Activated gamma-delta T cell treated with Interleukin-2 at 50 U/mL for 16 hours (primary cell): Measurements from ENCODE around the gene ST6GALNAC3.
A peak's percentile ranks its signal among the peaks of the same experiment; 100 is the strongest.
"Not testable (repeated sequence)": the region's sequence is repeated elsewhere in the genome, so short reads cannot be mapped to it uniquely, and the experiment has no call there.

Source experiments
- DNase-seq: peaks from one replicate; pipeline ENCODE4 v3.0.0-alpha.2; 2020

ST6GALNAC3 gene

DNA sequence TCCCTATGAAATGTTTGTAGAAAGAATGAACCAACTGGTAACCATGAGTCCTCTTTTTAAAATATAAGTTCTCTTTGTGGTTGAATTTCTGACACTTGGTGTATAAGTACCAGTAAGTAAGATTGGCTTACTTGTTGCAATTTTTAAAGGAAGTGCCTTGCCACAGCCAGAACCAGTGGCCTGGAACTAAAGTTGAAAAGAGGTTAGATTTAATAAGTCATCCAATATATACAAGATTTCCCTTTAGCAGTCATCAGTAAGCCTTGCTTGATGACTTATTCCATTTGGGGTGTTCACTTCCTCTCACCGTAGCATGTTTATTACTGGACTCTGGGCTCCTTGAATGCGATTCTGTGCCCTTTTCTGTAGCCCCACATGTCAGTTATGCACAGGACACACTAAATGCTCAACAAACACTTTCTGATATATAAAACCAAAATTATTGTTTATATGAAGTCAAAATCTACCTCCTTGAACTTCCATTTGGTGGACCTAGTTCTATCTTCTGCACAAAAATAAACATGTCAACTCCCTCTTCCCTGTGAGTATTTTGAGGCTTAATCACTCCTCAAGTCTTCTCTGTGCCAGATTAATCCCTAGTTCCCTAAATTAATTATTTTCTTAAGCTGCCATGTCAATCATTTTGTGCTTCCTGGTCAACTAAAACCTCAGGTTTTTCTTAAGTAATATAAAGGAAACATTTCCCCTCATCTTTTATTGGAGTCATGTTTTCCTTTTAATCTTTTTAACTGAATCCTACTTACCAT, 218.1 kb downstream of the ST6GALNAC3 start:
- DNase-seq: no peak

DNA sequence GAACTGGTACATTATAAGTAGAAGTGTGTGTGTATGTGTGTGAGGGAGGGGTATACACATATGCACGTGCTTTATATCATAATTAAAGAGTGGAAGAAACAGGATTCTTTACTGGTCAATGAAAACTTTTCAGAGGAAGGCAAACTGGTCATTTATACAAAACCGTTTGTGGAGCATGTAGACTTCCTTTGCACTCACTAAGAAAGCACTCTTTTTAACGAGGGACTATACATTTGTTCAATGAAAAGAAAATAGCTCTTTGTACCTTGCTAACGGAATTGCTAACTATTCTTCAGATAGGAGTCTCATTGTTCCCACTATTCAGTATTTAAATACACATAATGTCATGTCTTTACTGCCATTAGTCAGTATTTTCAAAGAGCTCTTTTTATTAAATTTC, 219.3 kb downstream of the ST6GALNAC3 start:
- no peak for DNase-seq

DNA sequence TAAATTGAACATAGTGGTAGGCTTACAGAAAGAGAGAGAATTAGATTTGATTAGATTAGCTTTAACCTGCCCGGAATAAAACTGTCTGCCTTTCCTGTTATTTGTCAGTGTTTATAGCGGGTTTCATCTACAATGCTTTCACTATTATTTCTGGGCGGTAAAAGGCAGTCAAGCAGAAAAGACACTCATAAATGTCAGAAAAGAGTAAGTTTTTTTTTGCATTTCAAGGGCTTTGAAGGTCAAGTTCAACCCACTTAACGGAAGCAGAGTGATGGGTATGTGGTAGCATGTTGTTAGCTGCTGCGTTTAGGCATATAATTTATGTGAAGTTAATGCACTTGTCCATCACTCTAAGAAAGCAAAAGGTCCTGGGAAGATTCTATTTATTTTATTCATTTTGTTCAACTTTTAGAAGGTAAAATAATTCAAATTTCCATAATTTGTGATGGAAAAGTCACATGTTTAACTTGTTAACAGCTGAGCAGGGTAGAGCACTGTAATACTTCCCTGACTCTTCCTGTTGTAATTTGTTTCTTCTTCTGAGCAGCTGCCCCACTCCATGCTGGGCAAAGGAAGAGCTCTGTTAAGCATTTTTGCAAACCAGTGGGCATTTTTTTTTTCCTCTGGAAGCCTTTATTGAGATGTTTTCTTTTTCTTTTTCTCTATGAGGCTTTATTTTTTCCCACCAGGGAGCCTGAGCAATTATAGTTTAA, 220.1 kb downstream of the ST6GALNAC3 start:
- no peak for DNase-seq

DNA sequence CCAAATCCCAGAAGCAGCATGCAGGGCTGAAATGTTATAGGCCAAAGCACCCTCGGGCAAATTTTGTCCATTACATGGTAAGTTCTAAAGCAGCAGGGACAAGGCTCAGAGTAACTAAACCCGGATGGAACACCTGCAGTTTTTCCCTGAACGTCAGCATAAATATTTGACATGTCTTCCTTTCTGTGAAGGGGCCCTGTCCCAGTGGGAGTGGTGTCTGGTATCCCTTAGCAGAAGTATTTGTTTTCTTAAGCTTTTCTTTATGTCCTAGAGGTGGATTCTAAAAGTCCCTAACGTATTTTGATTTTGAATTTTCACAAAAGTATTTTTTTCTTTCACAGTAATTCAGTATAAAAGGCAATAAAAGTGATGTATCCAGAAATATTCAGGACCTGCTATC, 223.9 kb downstream of the ST6GALNAC3 start:
- no peak for DNase-seq

DNA sequence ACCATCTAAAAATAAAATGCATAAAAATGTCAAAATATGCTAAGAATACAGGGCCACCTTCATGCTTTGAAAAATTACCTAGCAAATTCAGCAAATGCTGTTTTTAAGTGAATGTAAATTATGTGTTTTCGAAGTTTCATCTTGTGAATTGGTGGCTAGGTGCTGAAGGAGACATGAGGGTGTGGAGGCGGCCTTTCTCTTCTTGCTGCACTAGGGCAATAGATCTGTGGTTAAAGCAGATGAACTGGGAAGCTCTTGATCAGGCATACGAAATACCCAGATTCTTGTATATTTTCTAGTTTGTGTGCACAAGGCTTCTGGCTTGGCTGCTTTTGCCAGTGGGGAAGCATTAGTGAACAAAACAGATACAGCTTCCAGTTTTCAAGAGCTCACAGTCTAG, 224.5 kb downstream of the ST6GALNAC3 start:
- no peak for DNase-seq

DNA sequence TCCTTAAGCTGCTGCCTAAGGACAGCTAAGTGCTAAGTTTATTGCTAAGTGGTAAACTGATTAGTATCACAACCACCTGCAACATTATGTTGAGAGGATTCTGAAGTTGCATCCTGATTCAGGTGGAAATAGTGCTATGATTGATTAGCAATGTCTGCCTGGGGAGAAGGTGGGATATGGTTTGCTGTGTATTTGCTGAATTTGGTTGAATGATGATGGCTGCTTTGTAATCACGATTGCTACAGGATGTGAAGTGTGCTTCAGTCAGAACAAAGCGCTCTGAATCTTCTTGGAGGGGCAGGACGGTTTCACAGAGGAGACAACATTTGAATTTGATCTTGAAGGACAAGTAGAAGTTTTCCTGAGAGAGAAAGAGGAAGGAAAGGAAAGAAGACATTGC, 226.0 kb downstream of the ST6GALNAC3 start:
- DNase-seq: no peak

DNA sequence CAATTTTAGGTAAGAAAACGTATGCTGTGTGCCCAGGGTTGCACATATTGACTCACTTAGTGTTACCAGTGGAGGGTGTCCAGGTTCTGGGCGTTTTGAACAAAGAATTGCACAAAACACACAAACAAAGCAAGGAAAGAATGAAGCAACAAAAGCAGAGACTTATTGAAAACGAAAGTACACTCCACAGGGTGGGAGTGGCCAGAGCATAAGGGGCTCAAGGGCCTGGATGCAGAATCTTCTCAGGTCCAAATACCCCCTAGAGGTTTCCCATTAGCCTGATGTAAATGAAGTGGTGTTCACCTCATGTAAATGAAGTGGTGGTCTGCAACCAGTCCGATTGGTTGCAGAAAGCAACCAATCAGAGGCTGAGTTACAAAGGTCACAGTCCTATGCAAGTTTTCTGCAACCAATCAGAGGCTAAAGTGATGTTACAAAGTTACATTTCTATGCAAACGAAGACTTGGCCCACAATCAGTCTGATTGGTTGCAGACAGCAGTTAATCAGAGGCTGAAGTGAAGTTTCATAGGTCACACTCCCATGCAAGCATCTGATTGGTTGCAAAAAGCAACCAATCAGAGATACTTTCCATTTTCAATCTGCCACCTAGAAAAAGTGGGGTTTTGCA, 228.3 kb downstream of the ST6GALNAC3 start:
- no peak for DNase-seq

DNA sequence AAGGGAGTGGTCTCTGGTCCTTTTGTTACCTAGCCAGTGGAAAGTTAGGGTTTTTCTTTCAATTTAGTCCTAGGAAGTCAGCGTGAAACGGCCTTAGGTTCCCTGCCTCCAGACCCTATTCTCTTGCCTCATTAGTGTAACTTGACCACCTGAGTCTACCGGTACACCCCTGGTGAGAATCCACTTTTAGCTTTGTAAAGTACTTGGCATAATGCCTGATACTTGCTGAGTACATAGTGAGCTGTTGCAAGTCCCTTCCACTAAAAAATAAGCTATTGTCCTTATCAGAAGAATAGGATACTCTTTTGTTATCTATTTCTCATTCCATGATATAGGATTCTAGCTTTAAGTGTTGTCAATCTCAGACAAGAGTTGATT, 228.8 kb downstream of the ST6GALNAC3 start:
- no peak for DNase-seq

DNA sequence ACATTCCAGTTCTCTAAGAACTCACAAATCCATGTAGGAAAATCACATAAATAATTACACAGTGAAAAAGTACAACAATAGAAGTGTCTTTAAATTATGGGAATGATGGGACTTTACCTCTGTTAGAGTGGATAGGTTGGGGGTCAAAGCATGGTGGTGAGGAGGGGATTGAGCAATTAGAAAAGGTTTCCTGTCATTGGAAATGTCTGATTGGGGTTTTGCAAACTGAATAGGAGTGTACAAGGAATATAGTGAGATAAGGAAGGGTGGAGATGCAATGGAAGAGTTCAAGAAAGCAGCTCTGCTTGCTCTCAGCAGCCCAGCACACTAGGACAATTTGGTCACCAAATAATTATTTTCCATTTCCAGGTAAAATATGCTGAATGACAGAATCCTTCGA, 238.8 kb downstream of the ST6GALNAC3 start:
- DNase-seq: no peak

DNA sequence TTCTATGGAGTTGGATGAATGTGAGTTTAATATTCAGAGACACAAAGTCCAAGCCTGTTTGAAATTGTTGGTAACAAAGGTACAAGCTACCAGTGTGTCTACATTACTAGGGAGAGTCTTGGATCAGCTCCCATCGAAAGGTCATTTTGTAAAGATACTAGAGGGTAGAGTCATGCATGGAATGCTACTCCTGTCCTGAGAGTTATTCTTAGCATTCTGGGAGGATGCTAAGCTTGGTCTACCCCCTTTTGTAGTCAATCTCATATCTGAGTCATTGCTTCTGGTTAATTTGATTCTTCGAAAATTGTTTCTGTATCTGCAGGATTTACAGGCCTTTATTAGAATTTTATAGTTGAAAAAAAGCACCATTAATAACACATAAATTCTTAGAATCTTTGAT, 240.2 kb downstream of the ST6GALNAC3 start:
- no peak for DNase-seq

DNA sequence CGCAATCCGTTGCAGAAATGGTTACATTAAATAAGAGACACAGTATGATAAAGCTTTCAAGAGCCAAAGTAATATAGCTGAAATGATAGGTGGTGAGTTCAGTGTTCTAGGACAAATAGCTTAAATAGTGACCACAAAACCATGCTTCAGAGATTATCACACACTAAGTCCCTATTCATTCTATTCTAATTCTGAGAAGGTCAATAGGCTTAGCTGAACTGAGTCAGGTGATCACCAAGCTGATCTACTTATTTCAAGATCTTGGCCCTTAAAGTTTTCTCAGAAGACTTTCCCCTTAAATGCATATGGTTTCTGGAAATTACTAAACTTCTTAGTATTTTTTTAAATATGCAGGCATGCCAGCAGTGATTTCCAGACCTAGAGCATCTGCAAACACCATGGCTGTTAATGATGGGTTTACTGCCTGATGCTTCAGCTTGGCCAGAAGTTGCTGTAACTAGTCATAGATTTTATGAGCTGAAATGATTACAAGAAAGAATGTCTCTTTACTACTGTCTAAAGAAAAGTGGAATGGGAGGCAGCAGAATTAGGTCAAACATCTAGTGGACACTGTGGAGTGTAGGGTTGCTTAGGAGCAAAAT, 242.9 kb downstream of the ST6GALNAC3 start:
- DNase-seq: no peak

DNA sequence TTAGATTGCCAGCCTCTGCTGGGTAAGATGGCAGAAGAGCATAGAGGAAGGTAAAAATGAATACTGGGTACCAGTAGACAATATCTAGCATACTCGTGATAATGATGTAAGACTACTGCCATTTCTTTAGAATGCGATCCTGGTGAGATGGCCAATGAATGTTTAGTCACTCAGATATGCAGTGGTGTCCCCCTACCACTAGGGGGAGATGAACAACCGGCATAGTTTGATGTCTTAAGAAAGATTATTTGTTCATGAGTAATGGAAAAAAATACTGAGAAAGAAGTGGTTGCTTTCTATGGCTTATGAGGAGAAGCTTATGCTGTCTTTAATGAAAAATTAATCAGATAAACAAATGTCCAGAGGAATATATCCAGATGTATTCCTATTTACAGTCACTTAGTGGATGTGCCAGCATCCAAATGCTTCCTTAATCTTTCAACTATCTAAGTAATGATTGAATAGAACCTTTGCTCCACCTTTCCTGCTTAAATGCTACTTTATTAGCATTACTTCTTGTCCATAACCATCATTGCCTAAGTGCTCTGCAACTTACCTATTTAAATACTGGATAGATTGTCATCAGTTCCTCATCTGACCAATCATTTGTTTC, 256.6 kb downstream of the ST6GALNAC3 start:
- peak; percentile 7 for DNase-seq

DNA sequence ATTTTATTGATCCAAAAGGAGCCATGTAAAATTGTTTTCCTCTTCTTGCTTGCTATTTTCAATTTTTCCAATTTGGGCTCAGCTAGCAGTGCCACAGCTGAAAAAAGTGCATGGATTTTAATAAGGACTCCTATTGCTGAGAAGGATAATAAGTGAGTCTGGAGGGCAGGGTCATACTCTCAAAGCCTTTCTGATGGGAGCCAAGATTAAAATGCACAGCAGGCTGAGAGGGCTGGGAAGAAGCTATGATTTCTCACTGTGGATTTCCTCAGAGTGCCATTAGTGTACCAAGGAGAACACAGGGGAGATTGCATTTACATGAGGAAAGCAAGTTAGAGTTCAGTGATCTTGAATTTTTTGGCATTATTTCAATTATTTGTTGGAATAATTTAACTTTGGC, 261.3 kb downstream of the ST6GALNAC3 start:
- DNase-seq: no peak

DNA sequence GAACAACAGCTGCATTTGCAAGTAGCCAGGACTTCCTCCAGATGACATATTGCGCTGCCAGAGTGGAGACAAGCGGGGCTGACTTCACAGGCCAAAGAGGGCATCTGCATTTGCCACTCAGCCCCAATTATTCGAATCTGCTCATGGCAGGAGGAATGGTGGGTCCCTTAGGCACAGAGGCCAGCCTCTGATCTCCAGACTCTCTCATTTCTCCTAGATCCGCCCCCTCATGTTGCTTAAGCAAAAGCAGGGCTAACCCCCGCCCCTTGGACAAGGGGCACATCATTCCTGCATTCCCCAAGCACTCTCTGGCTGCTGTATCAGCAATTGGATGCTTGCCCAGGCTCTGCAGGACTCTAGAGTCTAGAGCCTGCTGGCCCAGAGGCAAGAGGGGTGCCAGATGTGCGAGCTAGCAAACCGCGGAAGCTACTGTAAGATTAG, 262.4 kb downstream of the ST6GALNAC3 start:
- DNase-seq: no peak

DNA sequence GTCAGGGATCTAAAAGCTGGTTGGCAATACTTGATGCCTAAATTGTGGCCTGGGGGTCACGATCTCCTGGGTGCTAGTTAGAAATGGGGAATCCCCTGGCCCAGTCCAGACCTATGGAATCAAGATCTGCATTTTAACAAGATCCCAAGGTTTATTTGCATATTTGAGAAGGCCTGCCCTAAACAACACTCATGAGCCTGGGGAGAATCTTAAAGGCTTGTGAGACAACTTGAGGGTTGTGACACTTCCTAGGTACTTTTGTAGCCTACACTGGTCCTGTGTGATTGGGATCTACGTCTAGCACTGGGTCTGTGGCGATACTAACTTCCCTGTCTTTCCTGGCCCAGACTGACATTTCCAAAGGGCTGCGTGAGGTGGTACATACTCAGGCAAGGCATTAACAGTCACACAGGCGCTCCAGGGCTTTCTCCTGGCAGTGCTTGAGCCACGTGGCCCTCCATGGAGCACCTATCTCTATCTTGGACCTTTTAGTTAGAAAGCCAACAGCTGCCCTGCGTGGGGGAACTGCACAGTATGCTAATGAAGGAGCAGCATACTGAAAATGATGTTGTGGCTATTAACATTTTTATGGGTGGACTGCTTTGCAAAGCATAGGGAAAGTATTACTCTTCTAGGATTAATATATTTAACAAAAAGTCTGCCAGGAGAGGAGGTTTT, 263.1 kb downstream of the ST6GALNAC3 start:
- DNase-seq: no peak

DNA sequence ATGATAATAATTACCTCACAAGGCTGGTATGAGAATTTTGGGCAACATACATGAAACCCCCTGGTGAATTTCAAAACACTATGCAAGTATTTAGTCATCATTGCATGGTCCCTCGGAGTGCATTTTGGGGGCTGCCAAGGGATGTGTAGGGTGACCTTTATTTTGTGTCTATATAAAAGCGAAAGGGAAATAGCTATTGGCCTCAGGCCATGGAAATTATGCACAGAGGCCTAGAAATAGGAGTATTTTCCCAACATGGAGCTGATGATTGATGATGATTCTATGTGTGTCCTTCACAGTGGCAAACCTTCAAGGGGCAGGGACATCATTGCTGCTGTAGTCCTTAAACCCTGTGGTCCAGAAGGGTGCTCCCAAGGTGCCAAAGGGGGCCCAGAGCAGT, 265.5 kb downstream of the ST6GALNAC3 start:
- no peak for DNase-seq

DNA sequence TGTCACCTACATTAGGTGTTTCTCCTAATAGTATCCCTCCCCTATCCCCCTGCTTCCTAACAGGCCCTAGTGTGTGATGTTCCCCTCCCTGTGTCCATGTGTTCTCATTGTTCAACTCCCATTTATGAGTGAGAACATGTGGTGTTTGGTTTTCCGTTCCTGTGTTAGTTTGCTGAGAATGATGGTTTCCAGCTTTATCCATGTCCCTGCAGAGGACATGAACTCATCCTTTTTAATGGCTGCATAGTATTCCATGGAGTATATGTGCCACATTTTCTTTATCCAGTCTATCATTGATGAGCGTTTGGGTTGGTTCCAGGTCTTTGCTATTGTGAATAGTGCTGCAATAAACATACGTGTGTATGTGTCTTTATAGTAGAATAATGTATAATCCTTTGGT, 267.3 kb downstream of the ST6GALNAC3 start:
- not testable (repeated sequence) for DNase-seq

DNA sequence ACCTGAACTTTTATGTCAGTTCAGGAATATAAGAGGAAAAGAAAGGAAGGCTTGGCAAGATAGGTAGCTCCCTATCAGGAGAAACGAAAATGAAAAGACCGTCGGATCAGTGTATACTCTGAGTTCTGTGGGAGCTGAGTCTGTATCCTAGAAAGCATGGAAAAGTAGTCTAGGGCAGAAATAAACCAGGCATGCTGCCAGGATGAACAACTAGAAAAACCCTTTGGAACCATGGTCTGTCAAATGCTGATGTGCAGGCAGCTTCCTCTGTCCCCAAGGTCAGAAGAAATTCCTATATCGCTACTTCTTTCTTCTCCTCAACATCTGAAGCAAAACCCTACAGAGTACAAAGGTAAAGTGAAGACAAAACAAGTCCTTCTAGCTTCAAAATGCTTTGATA, 268.8 kb downstream of the ST6GALNAC3 start:
- no peak for DNase-seq

DNA sequence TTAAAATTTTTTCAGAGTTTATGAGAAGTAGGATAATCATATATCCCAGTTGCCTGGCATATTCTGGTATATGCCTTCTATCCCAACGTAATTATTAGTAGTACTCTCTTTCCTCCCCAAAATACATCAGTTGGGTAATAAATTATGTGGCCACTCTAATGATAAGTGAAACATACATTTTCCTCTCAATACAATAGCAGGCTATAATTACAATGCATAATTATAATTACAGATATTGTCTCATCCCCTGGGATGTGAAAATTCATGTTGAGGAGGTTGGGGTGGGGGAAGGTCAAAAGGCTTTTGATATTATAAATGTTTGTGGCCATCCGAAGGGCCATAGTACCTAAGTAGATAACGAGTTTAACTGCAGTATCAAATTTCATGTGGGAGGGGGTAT, 277.1 kb downstream of the ST6GALNAC3 start:
- no peak for DNase-seq

DNA sequence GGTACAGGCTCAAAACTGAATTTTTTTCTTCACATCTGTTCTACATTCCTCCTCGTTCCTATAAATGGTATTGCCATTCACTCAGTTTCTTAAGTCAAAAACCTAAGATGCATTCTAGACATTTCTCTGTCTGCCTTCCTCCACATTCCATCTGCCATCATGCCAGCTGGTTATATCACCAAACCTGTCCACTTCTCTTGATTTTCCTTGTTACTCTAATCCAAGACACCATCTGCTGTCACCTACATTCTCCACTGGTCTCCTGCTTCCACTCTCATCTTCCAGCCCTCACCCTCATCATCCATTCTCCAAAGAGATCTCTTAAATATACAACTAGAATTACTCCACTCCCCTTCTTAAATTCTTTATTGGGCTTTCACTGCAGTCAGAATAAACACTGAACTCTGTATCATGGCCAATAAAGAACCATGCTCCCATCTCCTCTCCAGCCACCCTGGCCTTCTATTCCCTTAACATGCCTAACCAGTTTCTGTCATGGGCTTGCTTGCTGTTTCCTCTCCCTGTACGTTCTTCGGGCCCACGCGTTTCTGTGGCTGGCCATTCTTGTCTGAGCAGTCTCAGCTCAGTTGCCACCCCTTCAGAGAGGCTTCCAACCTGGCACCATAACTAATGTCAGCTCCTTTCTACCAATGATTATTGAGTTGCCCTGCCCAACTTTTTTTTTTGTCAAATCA, 278.3 kb downstream of the ST6GALNAC3 start:
- DNase-seq: no peak

DNA sequence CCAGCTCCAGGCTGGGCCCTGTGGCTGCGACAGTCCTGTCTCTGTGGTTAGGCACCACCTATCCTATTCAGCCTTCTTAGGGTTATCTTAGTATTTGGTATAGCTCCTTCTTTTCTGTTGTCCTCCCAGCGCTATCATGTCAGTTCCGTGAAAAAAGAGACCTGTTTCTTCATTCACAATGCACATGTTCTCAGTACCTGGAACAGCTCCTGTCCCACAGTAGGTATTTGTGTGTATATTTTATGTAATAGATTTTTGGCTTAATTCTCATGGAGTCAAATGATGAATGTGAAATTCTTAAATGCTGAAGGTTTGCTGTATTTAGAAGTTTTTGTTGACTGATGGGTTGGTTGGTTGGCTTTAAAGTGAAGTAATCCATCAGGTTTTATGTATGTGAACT, 279.7 kb downstream of the ST6GALNAC3 start:
- no peak for DNase-seq

DNA sequence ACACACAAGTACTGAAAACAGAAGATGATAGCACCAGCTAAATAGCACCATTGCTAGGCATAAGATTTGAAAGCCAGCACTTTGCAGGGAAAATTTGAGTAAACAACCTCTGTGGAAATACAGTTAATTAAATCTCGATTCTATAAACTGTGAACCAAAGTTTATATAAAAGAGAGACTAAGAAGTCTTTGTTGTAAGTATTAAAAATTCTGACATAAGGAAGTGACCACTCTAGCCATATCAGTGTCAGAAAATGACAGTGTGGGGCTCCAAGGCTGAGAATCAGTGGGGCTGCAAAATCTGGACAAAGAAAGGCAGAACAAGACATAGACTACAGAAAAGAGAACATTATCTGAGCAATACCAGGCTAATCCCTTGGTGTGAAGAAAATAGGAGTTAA, 292.2 kb downstream of the ST6GALNAC3 start:
- DNase-seq: no peak
